ENCODE data around the gene ITGB1.
"Not testable (repeated sequence)": the region's sequence is repeated elsewhere in the genome, so short reads cannot be mapped to it uniquely, and the experiment has no call there.

Gene ITGB1

DNA sequence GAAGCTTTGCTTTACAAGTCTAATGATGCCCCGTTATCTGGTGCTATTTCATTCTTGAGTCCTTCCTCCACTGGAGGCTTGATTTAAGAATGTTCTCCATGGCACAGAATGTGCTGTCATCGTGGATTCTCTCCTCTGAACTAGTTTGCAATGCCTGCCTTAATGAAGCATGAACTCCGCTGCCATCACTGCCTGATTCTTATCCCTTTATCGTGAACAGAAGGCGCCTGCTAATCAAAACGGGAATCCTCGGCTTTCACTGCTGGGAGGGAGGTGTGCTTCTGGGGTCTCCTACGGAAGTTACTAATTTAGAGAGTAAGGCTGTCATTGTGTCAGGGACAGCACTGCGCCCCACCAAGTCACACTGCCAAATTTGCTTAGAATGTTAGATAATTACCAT lies 56.2 kb downstream of the ITGB1 start:
- DNase-seq (ENCODE audit: low read depth, low spot score), result no peak
- TF ChIP-seq, protein P1, sequence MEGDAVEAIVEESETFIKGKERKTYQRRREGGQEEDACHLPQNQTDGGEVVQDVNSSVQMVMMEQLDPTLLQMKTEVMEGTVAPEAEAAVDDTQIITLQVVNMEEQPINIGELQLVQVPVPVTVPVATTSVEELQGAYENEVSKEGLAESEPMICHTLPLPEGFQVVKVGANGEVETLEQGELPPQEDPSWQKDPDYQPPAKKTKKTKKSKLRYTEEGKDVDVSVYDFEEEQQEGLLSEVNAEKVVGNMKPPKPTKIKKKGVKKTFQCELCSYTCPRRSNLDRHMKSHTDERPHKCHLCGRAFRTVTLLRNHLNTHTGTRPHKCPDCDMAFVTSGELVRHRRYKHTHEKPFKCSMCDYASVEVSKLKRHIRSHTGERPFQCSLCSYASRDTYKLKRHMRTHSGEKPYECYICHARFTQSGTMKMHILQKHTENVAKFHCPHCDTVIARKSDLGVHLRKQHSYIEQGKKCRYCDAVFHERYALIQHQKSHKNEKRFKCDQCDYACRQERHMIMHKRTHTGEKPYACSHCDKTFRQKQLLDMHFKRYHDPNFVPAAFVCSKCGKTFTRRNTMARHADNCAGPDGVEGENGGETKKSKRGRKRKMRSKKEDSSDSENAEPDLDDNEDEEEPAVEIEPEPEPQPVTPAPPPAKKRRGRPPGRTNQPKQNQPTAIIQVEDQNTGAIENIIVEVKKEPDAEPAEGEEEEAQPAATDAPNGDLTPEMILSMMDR (IDR thresholded peaks at IDR 0.05; ENCODE audit: low read depth, low read length), result no peak
- no peak overlapping the region for H3K4me3 ChIP-seq (ENCODE audit: low read depth, low read length)
- in situ Hi-C loops (cut with HindIII; ENCODE audit: low sequenced_read_pairs), result no loop called here

DNA sequence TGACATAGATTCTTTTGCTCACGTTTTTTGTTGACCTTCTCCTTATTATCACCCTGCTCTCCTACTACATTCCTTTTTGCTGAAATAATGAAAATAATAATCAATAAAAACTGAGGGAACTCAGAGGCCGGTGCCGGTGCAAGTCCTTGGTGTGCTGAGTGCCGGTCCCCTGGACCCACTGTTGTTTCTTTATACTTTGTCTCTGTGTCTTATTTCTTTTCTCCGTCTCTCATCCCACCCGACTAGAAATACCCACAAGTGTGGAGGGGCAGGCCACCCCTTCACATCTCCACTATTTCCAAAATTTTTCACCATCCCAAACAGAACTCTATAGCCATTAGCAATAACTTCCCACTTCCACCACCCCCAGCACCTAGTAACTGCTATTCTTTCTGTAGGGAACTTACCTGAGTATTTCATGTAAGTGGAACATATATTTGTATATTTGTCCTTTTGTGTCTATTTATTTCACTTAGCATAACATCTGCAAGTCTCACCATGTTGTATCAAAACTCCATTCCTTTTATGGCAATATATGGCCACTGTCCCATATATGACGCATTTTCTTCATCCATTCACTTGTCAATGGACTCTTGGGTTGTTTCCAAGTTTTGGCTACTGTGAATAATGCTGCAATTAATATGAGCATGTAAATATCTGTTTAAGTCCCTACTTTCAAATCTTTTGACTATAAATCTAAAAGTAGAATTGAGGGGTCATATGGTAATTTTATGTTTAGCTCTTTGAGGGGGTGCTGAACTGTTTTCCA lies 62.6 kb downstream of the ITGB1 start:
- H3K4me3 ChIP-seq (ENCODE audit: low read depth, low read length); DNase-seq (ENCODE audit: low read depth, low spot score); in situ Hi-C loops (cut with HindIII; ENCODE audit: low sequenced_read_pairs): not testable (repeated sequence)

DNA sequence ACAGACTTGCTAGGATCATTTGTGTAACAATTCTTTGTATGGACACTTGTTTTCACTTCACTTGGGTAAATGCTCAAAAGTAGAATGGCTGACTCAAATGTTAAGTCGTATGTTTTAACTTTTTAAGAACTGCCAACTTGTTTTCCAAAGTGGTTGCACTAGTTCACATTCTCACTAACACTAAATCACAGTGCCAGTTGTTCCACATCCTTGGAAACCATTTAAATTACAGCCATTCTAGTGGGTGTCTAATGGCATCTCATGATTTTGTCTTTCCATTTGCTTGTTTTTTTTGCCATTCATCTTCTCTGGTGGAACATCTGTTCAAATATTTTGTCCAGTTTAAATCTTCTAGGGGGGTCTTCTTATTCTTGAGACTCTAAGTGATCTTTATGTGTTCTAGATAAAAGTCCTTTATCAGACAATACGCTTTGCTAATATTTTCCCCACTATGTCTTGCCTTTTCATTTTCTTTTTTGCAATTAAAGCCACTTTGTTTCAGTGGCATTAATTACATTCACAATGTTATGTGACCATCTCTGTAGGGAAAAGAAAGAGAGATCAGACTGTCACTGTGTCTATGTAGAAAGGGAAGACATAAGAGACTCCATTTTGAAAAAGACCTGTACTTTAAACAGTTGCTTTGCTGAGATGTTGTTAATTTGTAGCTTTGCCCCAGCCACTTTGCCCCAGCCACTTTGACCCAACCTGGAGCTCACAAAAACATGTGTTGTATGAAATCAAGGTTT lies 63.9 kb downstream of the ITGB1 start:
- no peak overlapping the region for H3K4me3 ChIP-seq (ENCODE audit: low read depth, low read length)
- no peak for DNase-seq (ENCODE audit: low read depth, low spot score)
- TF ChIP-seq, protein P1 (IDR thresholded peaks at IDR 0.05; ENCODE audit: low read depth, low read length), result no peak
- in situ Hi-C loops (cut with HindIII; ENCODE audit: low sequenced_read_pairs), result no loop called here

DNA sequence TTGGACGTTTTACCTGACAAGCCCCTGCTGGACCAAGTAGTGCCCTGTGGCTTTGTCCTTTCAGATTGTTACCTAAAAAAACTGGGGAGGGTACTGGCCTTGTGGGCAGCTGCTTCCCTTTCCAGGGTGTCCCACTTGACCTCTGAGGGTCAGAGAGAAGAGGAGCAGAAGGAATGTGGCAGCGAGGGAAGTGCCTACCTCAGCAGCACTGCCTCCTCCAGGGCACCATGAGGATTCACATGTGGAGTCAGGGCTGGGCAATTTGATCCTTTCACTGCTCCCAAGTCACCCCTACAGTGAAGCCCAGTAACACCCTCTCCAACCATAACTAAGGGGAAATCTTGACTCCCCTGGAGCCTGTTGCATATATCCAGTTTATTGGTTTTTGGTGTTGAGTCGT lies 64.6 kb downstream of the ITGB1 start:
- DNase-seq (ENCODE audit: low read depth, low spot score), result no peak
- TF ChIP-seq, protein P1 (IDR thresholded peaks at IDR 0.05; ENCODE audit: low read depth, low read length), result peak; percentile 13
- in situ Hi-C loops (cut with HindIII; ENCODE audit: low sequenced_read_pairs), result no loop called here
- no peak overlapping the region for H3K4me3 ChIP-seq (ENCODE audit: low read depth, low read length)

DNA sequence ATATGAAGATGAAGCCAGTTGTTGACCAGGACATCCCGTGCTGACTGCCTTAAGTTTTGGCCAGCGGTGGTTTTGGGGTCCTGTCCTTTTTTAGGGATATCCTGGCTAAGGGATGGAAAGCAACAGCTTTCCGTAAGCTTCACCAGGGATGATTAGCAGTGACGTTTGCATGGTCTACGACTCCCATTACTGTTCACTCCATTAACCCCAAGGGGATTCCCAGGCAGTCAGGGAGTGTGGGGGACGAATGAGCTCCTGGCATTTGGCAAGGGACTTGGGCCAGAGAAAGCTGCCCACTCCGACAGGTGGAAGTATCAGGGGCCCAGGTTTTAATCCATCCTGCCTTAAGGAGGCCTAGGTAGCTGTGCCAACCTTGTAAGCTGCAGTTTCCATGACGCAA lies 66.8 kb downstream of the ITGB1 start:
- in situ Hi-C loops (cut with HindIII; ENCODE audit: low sequenced_read_pairs), result no loop called here
- TF ChIP-seq, protein P1 (IDR thresholded peaks at IDR 0.05; ENCODE audit: low read depth, low read length), result no peak
- DNase-seq (ENCODE audit: low read depth, low spot score), result no peak

DNA sequence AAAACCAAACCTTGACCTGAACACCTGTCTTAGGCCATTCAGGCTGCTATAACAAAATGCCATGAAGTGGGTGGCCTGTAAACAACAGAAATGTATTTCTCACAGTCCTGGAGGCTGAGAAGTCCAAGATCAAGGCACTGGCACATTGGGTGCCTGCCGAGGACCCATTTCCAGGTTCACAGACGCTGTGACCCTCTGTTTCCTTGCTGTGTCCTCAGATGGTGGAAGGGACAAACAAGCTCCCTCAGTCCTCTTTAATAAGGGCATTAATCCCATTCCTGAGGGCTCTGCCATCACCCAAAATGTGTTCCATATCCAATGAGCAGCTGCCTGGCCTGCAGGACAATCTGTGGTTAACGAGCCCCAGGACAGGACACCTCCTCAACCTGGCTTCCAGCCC lies 67.6 kb downstream of the ITGB1 start:
- H3K4me3 ChIP-seq (ENCODE audit: low read depth, low read length), result no peak overlapping the region
- in situ Hi-C loops (cut with HindIII; ENCODE audit: low sequenced_read_pairs), result no loop called here
- TF ChIP-seq, protein P1 (IDR thresholded peaks at IDR 0.05; ENCODE audit: low read depth, low read length), result no peak
- no peak for DNase-seq (ENCODE audit: low read depth, low spot score)

More for the DNA sequence above, 66.8 kb downstream of the ITGB1 start:
- H3K4me3 ChIP-seq (ENCODE audit: low read depth, low read length), result no peak overlapping the region

DNA sequence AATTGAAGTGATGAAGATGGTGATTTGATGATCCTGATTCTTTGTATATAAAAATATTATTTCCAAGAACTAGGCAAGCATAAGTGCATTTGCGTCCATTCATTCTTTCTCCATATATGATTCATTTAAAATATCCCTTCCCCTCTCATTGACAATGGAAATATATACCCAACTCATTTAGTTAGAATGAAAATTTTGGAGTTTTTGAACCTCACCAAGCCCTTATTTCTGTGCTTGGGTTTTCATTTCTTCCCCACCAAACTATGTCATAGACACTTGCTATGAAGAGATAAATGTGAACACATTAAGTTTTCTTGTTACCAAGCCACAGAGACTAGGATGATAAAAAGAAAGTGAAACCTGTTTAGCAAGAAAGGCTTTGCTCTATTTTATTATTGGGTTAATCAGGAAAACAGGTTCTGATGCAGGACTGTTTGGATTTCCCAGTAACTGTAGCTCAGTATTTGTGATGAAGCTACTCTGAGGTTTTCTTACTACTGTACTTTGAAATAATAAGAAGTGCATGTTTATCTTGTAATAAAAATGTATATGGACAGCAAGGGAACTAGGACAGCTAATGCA lies 68.3 kb downstream of the ITGB1 start:
- no peak for DNase-seq (ENCODE audit: low read depth, low spot score)
- TF ChIP-seq, protein P1 (IDR thresholded peaks at IDR 0.05; ENCODE audit: low read depth, low read length), result no peak
- no peak overlapping the region for H3K4me3 ChIP-seq (ENCODE audit: low read depth, low read length)
- in situ Hi-C loops (cut with HindIII; ENCODE audit: low sequenced_read_pairs), result no loop called here

Measured in astrocyte of the spinal cord (primary cell).